Urothelium cell line (cell line): ENCODE results near the gene AFG1L.

Experiments
- DNase-seq: peaks from one replicate; pipeline ENCODE4 v3.0.0; 2011; ENCODE audit warnings: low spot score, mixed read lengths
- FAIRE-seq: peaks from 2 replicates; lab custom pipeline; 2011; peaks lifted over from hg19 to GRCh38; lab: Jason Lieb, UNC

AFG1L gene

GRCh38 chr6:108566406-108566805 is 271.6 kb downstream of the AFG1L start:
- DNase-seq, result no peak
- FAIRE-seq, result no peak

GRCh38 chr6:108568101-108568500 is 273.2 kb downstream of the AFG1L start:
- no peak for DNase-seq
- FAIRE-seq, result no peak

- FAIRE-seq, result no peak
- no peak for DNase-seq
Measured at GRCh38 chr6:108568551-108569305, 273.9 kb downstream of the AFG1L start.

- no peak for FAIRE-seq
- DNase-seq, result no peak
Measured at GRCh38 chr6:108570517-108570916, 275.7 kb downstream of the AFG1L start.

GRCh38 chr6:108574457-108575141 is 279.7 kb downstream of the AFG1L start:
- no peak for FAIRE-seq

More at GRCh38 chr6:108574457-108575141, 279.7 kb downstream of the AFG1L start:
- no peak for DNase-seq
